Smooth muscle cell of the brain vasculature (primary cell): ENCODE measurements around the gene ENTPD7.
A peak's percentile ranks its signal among the peaks of the same experiment; 100 is the strongest.
"Not testable (repeated sequence)": the region's sequence is repeated elsewhere in the genome, so short reads cannot be mapped to it uniquely, and the experiment has no call there.

Experiments used
- DNase-seq: peaks from one replicate; pipeline ENCODE4 v3.0.0-alpha.2; 2012; ENCODE audit warnings: low read depth, low spot score

ENTPD7 gene

GRCh38 chr10:99685597-99685967, 26.3 kb downstream of the ENTPD7 start:
- DNase-seq: no peak

- no peak for DNase-seq
These were observed 30.2 kb downstream of the ENTPD7 start for GRCh38 chr10:99689461-99689860.

GRCh38 chr10:99693933-99694583, 34.7 kb downstream of the ENTPD7 start:
- no peak for DNase-seq

GRCh38 chr10:99695761-99696160, 36.5 kb downstream of the ENTPD7 start:
- no peak for DNase-seq

- no peak for DNase-seq
These were observed 39.3 kb downstream of the ENTPD7 start for GRCh38 chr10:99698504-99699080.

GRCh38 chr10:99700649-99701048, 41.3 kb downstream of the ENTPD7 start:
- DNase-seq: no peak

GRCh38 chr10:99708428-99709012, 49.2 kb downstream of the ENTPD7 start:
- DNase-seq: no peak

- no peak for DNase-seq
These were observed 50.3 kb downstream of the ENTPD7 start for GRCh38 chr10:99709480-99710229.

- no peak for DNase-seq
These were observed 51.9 kb downstream of the ENTPD7 start for GRCh38 chr10:99711129-99711719.

GRCh38 chr10:99714446-99714845, 55.1 kb downstream of the ENTPD7 start:
- DNase-seq: no peak

- no peak for DNase-seq
These were observed 61.1 kb downstream of the ENTPD7 start for GRCh38 chr10:99720387-99720786.

- no peak for DNase-seq
These were observed 70.7 kb downstream of the ENTPD7 start for GRCh38 chr10:99730026-99730425.

GRCh38 chr10:99731306-99732032, 72.2 kb downstream of the ENTPD7 start:
- no peak for DNase-seq

GRCh38 chr10:99732033-99732842, 72.9 kb downstream of the ENTPD7 start, which contains the start of the genes COX15 and CUTC:
Gene COX15 (minus strand): TSS chr10:99732127. CDS start chr10:99732049, 78 bp downstream.
Gene CUTC (plus strand): TSS chr10:99732234. CDS start chr10:99732349, 115 bp downstream.
- DNase-seq: peak; percentile 92

GRCh38 chr10:99733366-99733765, 74.1 kb downstream of the ENTPD7 start:
- DNase-seq: no peak

- not testable (repeated sequence) for DNase-seq
These were observed 74.8 kb downstream of the ENTPD7 start for GRCh38 chr10:99734111-99734510.

GRCh38 chr10:99740260-99740659, 81.0 kb downstream of the ENTPD7 start:
- DNase-seq: no peak

GRCh38 chr10:99740933-99741559, 81.7 kb downstream of the ENTPD7 start:
- DNase-seq: no peak

GRCh38 chr10:99742254-99742653, 82.9 kb downstream of the ENTPD7 start:
- DNase-seq: no peak

GRCh38 chr10:99742701-99743100, 83.4 kb downstream of the ENTPD7 start:
- no peak for DNase-seq
